CD4-positive, CD25-positive, alpha-beta regulatory T cell (primary cell): Measurements from ENCODE around the gene KHK. TPM values are rescaled to one million over a fixed set of nuclear protein-coding genes. Genes with fewer than 3 reads are reported as not detected.
A peak's percentile ranks its signal among the peaks of the same experiment; 100 is the strongest.
"Not testable (repeated sequence)": the region's sequence is repeated elsewhere in the genome, so short reads cannot be mapped to it uniquely, and the experiment has no call there.

ENCODE experiments used
- ATAC-seq, 2 donors: fragments of 150-1000 bp; cut with Tn5 transposase; one replicate each; pipeline ENCODE4 v1.10.0; 2021; ENCODE audit warnings: low read depth in 2 of 2, moderate number of reproducible peaks in 2 of 2, moderate library complexity in 1 of 2
- DNase-seq, 3 donors: peaks; one replicate each; pipeline versions ENCODE4 v3.0.0 to v3.0.0-alpha.2; 2012 to 2022; ENCODE audit warnings: mixed read lengths in 1 of 3
- H3K27ac ChIP-seq: one replicate; pipeline ENCODE4 v1.7.0; 2013; ENCODE audit warnings: mild to moderate bottlenecking, low read length; ENCODE audit not compliant: insufficient read depth, poor library complexity, severe bottlenecking
- H3K27me3 ChIP-seq: one replicate; pipeline ENCODE4 v1.7.0; 2013; ENCODE audit warnings: low read length; ENCODE audit not compliant: control insufficient read depth, insufficient read depth
- H3K36me3 ChIP-seq: one replicate; pipeline ENCODE4 v1.7.0; 2013; ENCODE audit warnings: mild to moderate bottlenecking, low read length, moderate library complexity; ENCODE audit not compliant: control insufficient read depth, insufficient read depth
- H3K4me1 ChIP-seq: 2 replicates; pipeline ENCODE4 v1.7.0; 2013; ENCODE audit warnings: mild to moderate bottlenecking, low read length; ENCODE audit not compliant: insufficient read depth, control insufficient read depth, poor library complexity, severe bottlenecking
- H3K4me3 ChIP-seq: one replicate; pipeline ENCODE4 v1.7.0; 2013; ENCODE audit warnings: low read depth, mild to moderate bottlenecking, low read length, moderate library complexity
- H3K9me3 ChIP-seq, 2 experiments: 1 replicate in 1 of 2; 2 replicates in 1 of 2; pipeline ENCODE4 v1.7.0; 2013; ENCODE audit warnings: low read length in 2 of 2, mild to moderate bottlenecking in 1 of 2, moderate library complexity in 1 of 2; ENCODE audit not compliant: control insufficient read depth in 2 of 2
- H3K27ac Mint-ChIP-seq, 3 donors: one replicate each; pipeline ENCODE4 v1.8.0; 2020 to 2022; ENCODE audit warnings: mild to moderate bottlenecking in 3 of 3, mixed read lengths in 3 of 3, moderate library complexity in 2 of 3
- H3K27me3 Mint-ChIP-seq: one replicate; pipeline ENCODE4 v1.8.0; 2022; ENCODE audit warnings: mild to moderate bottlenecking, mixed read lengths
- H3K36me3 Mint-ChIP-seq: one replicate; pipeline ENCODE4 v1.8.0; 2020; ENCODE audit warnings: mixed read lengths
- H3K4me1 Mint-ChIP-seq, 4 donors: one replicate each; pipeline ENCODE4 v1.8.0; 2020 to 2022; ENCODE audit warnings: mixed read lengths in 4 of 4, mild to moderate bottlenecking in 1 of 4
- H3K4me3 Mint-ChIP-seq, 4 donors: one replicate each; pipeline ENCODE4 v1.8.0; 2020 to 2022; ENCODE audit warnings: mild to moderate bottlenecking in 4 of 4, mixed read lengths in 4 of 4, moderate library complexity in 3 of 4
- H3K9me3 Mint-ChIP-seq, 7 donors: one replicate each; pipeline ENCODE4 v1.8.0; 2020 to 2022; ENCODE audit warnings: mixed read lengths in 7 of 7, mild to moderate bottlenecking in 3 of 7, moderate library complexity in 2 of 7
- polyA plus RNA-seq, 4 donors: library from polyadenylated mRNA; unstranded; fragments of 300-500 nt; fragmentation: Illumina TruSeq; gene quantifications; one replicate each; pipeline ENCODE4 v1.2.3, GENCODE V29; 2021
- total RNA-seq: library from RNA; stranded (reverse); gene quantifications from one replicate; pipeline ENCODE4 v1.2.3, GENCODE V29; 2022

Gene KHK
- total and polyA plus RNA-seq, 5 donors from 2014 or later = 3.4 to 6.6 (median 5.9) TPM

DNA sequence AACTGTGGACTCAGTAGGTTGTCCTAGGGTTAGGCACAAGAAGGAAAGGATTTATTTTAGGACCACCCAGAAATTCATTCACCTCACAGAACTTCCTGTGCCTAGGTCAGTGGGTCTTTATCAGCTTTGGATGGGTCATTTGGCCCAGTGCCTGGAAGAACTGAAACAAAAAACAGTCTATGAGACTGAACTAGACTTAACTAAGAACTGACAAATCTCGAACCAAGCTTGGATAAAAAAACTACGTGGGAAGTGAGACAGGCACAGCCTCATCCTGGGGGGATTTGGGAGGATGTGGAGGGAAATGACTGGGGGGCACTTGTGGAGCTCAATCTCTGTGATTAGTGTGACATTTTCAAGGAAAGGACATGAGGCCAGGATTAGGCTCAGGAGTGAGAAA, 12.8 kb upstream of the KHK start:
- H3K9me3 Mint-ChIP-seq = no peaks in the 10 kb centered on the region
- Histone ChIP-seq H3K27me3 (no peaks in the 10 kb centered on the region), H3K9me3 (no peaks in the 10 kb centered on the region), H3K36me3 (peaks cover 4% of the 10 kb centered on the region), H3K4me3 (no peak overlapping the region), H3K4me1 (peaks cover 42% of the 10 kb centered on the region), H3K27ac (no peak overlapping the region)
- no peak for ATAC-seq
- no peak overlapping the region for H3K27ac Mint-ChIP-seq
- peak overlapping the region in 2 of 4 donors; percentile 8 to 92 for H3K4me3 Mint-ChIP-seq
- H3K27me3 Mint-ChIP-seq = no peaks in the 10 kb centered on the region
- peaks cover 14 to 61% (median 38%) of the 10 kb centered on the region in 4 donors for H3K4me1 Mint-ChIP-seq
- H3K36me3 Mint-ChIP-seq = peaks cover 11% of the 10 kb centered on the region
- DNase-seq = no peak

- no peak overlapping the region for H3K4me3 ChIP-seq
- DNase-seq = peak in 2 of 3 donors; percentile 51 to 55
- no peak for ATAC-seq
- H3K4me3 Mint-ChIP-seq = peak overlapping the region; percentile 50 to 92 (median 66)
- H3K9me3 ChIP-seq = no peaks in the 10 kb centered on the region
- H3K9me3 Mint-ChIP-seq = no peaks in the 10 kb centered on the region
- H3K36me3 ChIP-seq = no peaks in the 10 kb centered on the region
- H3K4me1 ChIP-seq = peaks cover 30% of the 10 kb centered on the region
- peaks cover 14 to 50% (median 26%) of the 10 kb centered on the region in 4 donors for H3K4me1 Mint-ChIP-seq
- peak overlapping the region; percentile 15 for H3K27ac ChIP-seq
- H3K36me3 Mint-ChIP-seq = no peaks in the 10 kb centered on the region
- H3K27ac Mint-ChIP-seq = peak overlapping the region; percentile 76 to 83 (median 78)
- H3K27me3 Mint-ChIP-seq = no peaks in the 10 kb centered on the region
- no peaks in the 10 kb centered on the region for H3K27me3 ChIP-seq
Measured at GRCh38 chr2:27074738-27075565, 11.6 kb upstream of the KHK start.

- not testable (repeated sequence) for ATAC-seq, H3K36me3 ChIP-seq, H3K27me3 ChIP-seq, H3K27me3 Mint-ChIP-seq, H3K36me3 Mint-ChIP-seq, H3K9me3 Mint-ChIP-seq, DNase-seq, H3K9me3 ChIP-seq, H3K4me3 ChIP-seq
- Histone ChIP-seq H3K27ac (peak overlapping the region; percentile 15), H3K4me1 (peaks cover 25% of the 10 kb centered on the region)
- H3K4me3 Mint-ChIP-seq = peak overlapping the region; percentile 24 to 92 (median 58)
- H3K27ac Mint-ChIP-seq = peak overlapping the region in 2 of 3 donors; percentile 76 to 78
- peaks cover 14 to 48% (median 23%) of the 10 kb centered on the region in 4 donors for H3K4me1 Mint-ChIP-seq
Measured at GRCh38 chr2:27075566-27075871, 11.1 kb upstream of the KHK start.

DNA sequence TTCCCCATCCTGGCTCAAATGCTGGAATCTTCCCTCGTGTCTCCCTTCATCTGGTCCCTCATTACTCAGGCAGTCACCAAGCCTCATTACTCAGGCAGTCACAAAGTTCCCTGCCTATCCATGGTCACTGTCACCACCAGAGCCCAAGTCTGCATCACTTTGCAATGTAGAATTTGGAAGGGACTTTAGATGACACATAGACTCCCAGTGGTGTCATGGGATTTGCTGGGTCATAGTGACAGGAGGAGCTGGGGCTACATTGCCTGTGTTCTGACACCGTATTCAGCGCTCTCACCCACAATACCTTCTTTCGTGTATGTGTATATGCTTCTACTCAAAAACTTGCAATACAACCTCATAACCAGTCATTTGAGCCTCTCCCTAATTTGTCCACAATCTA, 10.2 kb upstream of the KHK start:
- no peak overlapping the region for H3K27ac ChIP-seq
- H3K4me1 ChIP-seq = peaks cover 26% of the 10 kb centered on the region
- no peaks in the 10 kb centered on the region for H3K9me3 ChIP-seq
- Mint-ChIP-seq H3K36me3 (no peaks in the 10 kb centered on the region), H3K9me3 (no peaks in the 10 kb centered on the region), H3K4me3 (peak overlapping the region in 2 of 4 donors; percentile 36 to 92), H3K4me1 (peaks cover 14 to 48% (median 22%) of the 10 kb centered on the region in 4 donors), H3K27me3 (no peaks in the 10 kb centered on the region), H3K27ac (peak overlapping the region in 2 of 3 donors; percentile 12 to 83)
- H3K27me3 ChIP-seq = no peaks in the 10 kb centered on the region
- DNase-seq (no peak), ATAC-seq (no peak)
- no peak overlapping the region for H3K4me3 ChIP-seq
- H3K36me3 ChIP-seq = no peaks in the 10 kb centered on the region

- Histone ChIP-seq H3K4me3 (no peak overlapping the region), H3K9me3 (no peaks in the 10 kb centered on the region), H3K27ac (no peak overlapping the region), H3K4me1 (peaks cover 31% of the 10 kb centered on the region), H3K27me3 (no peaks in the 10 kb centered on the region), H3K36me3 (no peaks in the 10 kb centered on the region)
- H3K27me3 Mint-ChIP-seq = no peaks in the 10 kb centered on the region
- H3K9me3 Mint-ChIP-seq = no peaks in the 10 kb centered on the region
- ATAC-seq (no peak), DNase-seq (no peak)
- no peaks in the 10 kb centered on the region for H3K36me3 Mint-ChIP-seq
- H3K4me3 Mint-ChIP-seq = peak overlapping the region in 1 of 4 donors; percentile 38
- H3K27ac Mint-ChIP-seq = no peak overlapping the region
- H3K4me1 Mint-ChIP-seq = peaks cover 14 to 51% (median 24%) of the 10 kb centered on the region in 4 donors
Measured at GRCh38 chr2:27077231-27077630, 9.3 kb upstream of the KHK start.

GRCh38 chr2:27078267-27079194, 8.0 kb upstream of the KHK start, which contains the start of gene EMILIN1:
Gene EMILIN1, plus strand, starts transcription at chr2:27078615. Its CDS starts 451 bp downstream, at chr2:27079066.
- no peaks in the 10 kb centered on the region for H3K9me3 Mint-ChIP-seq
- H3K4me3 Mint-ChIP-seq = peak within 1 kb of the TSS in 2 of 4 donors; percentile 38 to 69
- H3K27ac Mint-ChIP-seq = no peak within 1 kb of the TSS
- H3K36me3 Mint-ChIP-seq = no peaks in the 10 kb centered on the region
- H3K27me3 Mint-ChIP-seq = no peaks in the 10 kb centered on the region
- no peaks in the 10 kb centered on the region for H3K9me3 ChIP-seq
- DNase-seq = no peak
- H3K27ac ChIP-seq = no peak within 1 kb of the TSS
- H3K4me3 ChIP-seq = no peak within 1 kb of the TSS
- no peak for ATAC-seq
- H3K27me3 ChIP-seq = no peaks in the 10 kb centered on the region
- H3K4me1 Mint-ChIP-seq = peaks cover 14 to 41% (median 19%) of the 10 kb centered on the region in 4 donors
- H3K4me1 ChIP-seq = peaks cover 31% of the 10 kb centered on the region
- no peaks in the 10 kb centered on the region for H3K36me3 ChIP-seq

DNA sequence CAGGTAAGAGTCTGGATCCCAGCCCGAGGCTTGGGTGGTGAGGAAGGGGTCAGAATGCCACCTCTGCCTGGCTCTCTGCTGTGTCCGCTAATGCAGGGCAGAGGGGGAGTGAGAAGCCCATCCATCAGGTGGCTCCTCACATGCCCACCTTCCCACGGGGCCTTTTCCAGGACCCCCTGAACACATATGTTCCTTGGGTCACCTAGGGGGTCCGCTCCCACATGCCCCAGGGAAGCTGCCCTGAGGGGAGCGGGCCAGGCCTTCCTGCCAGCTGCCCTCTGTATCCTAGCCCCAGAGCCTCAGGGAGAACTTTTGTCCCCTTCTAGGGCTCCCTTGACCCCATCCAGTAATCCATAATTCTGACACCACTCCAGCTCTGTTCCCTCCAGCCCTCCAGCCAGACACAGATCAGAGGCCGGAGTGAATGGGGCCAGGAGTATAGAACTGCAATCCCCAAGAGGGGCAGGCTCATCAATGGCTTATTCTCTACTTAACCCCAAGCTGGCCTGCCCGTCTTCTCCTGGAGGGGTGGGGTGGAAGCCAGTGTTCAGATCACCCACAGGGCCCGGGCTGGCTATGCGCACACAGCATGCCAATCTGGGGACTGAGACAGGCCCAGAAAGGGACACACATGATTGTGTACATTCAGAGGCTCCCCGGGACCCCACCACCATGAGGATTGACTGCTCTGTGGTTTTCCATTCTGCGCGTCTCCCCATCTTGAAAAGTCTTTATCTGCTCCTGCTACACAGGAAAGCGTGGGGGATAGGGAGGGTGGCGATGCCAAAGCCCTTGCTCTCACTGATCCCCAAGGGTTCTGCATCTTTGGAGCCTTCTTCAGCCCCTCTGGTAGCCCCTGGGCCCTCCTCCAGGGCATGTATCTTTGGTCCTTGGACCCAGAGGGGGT, 7.1 kb upstream of the KHK start:
- H3K27ac Mint-ChIP-seq = peak overlapping the region in 1 of 3 donors; percentile 52
- no peaks in the 10 kb centered on the region for H3K27me3 Mint-ChIP-seq
- H3K9me3 ChIP-seq = no peaks in the 10 kb centered on the region
- peaks cover 14 to 35% (median 19%) of the 10 kb centered on the region in 4 donors for H3K4me1 Mint-ChIP-seq
- peak overlapping the region in 2 of 4 donors; percentile 10 to 44 for H3K4me3 Mint-ChIP-seq
- ATAC-seq = no peak
- H3K36me3 Mint-ChIP-seq = no peaks in the 10 kb centered on the region
- no peak overlapping the region for H3K27ac ChIP-seq
- no peak overlapping the region for H3K4me3 ChIP-seq
- H3K9me3 Mint-ChIP-seq = no peaks in the 10 kb centered on the region
- H3K4me1 ChIP-seq = peaks cover 30% of the 10 kb centered on the region
- H3K27me3 ChIP-seq = no peaks in the 10 kb centered on the region
- no peak for DNase-seq
- no peaks in the 10 kb centered on the region for H3K36me3 ChIP-seq
